T-helper 2 cell treated with Interferon-gamma antibody and Interleukin-4, amounts not matched to agents 100 ng/mL and 5 ng/mL, for 36 hours (primary cell): Measurements from ENCODE around the gene SGCE. TPM values are rescaled to one million over a fixed set of nuclear protein-coding genes. Genes with fewer than 3 reads are reported as not detected.

Experiments
- intact Hi-C: fragments of 100-400 bp; cut with micrococcal nuclease; formaldehyde crosslinking; loops from one replicate; pipeline ENCODE4 v1.15.1; 2023
- total RNA-seq: library from RNA; stranded (reverse); gene quantifications from 2 replicates; pipeline ENCODE4 v1.2.3, GENCODE V29; 2022

The SGCE gene
- total RNA-seq, 1 donor from 2014 or later: 1.4 TPM

DNA sequence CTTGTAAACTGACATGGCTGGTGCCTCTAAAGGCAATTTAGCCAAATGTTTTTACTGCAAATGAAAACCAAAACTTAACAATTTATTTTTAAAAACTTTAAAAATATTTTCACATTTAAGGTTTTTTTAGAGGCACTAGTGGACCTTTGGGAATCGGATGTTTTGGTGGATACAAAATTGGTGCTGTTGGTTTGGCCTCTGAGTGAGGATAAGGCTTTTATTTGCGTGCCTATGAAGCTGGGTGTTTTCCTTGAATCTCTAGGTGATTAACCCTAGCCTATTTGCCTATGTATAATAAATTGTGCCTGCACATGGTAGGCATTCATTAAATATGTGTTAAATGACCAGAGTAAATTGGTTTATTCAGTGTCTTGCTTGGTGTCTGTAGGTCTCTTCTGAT, 2.9 kb upstream of the SGCE start:
- intact Hi-C loops: loop anchor here (1.0 to 10.0 kb wide), 4 partner anchors 149 to 846 kb away; partner anchors contain the start of gene BET1

DNA sequence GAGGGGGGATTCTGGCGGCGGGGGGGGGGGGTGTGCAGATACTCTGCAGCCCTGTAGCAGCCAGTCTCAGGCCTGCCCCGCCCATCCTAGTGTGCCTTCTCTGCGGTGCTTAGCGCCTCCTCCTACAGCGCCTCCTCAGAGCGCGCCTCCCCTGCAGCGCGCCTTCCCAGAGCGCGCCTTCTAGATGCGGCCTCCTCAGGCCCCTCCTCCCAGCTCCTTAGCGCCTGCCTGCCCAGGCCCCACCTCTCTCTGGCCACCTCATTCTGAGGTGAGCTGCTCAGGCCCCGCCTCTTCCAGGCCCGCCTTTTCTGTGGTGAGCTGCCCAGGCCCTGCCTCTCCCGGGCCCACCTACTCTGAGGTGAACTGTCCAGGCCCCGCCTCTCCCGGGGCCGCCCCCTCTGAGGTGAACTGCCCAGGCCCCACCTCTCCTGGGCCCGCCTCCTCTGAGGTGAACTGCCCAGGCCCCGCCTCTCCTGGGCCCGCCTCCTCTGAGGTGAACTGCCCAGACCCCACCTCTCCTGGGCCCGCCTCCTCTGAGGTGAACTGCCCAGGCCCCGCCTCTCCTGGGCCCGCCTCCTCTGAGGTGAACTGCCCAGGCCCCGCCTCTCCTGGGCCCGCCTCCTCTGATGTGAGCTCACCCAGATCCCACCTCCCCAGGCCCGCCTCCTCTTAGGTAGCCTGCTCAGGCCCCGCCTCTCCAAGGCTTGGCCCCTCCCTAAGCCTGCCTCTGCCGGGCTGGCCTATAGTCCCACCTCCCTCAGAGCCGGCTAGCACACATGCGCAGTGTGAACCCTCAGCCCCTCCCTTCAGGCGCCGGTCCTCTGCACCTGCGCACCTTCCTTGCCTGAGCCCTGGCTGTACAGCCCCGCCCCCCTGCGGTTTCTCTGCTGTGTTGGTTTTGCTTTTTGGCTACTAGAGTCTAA, 2.1 kb upstream of the SGCE start:
- intact Hi-C loops: loop anchor here (1.0 to 10.0 kb wide), 6 partner anchors 148 to 1425 kb away; partner anchors contain the start of genes BET1 and VPS50

DNA sequence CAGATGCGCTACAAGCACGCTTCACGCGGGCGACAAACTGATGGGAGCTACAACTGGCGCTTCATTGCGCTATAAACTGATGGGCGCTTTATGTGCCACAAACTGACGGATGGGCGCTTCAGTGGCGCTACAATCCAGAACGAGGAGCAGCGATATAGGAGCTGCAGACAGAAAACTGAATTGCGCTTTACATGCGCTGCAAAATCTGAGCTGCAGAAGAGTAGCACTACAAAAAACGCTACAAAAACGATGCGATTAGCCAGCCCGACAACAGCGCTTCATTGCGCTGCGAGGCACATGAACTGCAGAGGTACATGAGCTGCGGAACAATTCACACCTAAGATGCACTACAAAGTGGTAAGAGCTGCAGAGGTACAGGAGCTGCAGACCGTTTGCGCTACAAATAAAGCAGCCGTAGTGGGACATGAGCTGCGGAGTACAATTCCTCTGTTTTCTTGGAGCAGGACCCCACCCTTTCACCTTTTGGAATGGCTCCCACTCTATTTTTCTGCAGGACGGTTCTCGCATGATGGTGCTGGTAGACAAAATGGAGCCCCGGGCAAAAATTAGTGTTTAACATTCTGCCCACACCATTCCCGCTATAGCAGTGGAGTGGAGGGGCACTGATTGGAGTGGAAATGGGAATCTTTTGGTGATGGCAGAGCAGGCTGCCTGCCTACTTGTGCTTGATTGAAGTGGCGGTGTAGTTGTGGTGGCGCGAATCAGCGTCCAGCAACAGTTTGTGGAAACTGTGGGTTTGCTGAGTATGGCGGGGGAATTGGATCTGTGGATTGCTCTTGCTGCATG, 1.2 kb upstream of the SGCE start:
- intact Hi-C loops: loop anchor here (1.0 to 10.0 kb wide), 5 partner anchors 210 to 1424 kb away; partner anchors contain the start of genes BET1 and VPS50

DNA sequence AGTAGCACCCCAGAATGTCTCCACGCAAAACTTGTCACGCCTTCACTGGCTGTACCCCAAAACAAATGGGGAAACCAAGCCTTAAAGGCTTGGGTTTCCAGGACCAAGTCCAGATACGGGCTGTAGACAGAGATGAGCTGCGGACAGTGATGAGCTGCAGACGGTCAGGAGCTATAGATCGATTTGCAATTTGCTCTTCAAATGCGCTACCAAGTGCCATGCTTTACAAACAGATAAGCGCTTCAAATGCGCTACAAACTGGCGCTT, 658 bp upstream of the SGCE start:
- intact Hi-C loops: loop anchor here (2.0 to 10.0 kb wide), 4 partner anchors 209 to 1424 kb away; partner anchors contain the start of genes BET1 and VPS50

DNA sequence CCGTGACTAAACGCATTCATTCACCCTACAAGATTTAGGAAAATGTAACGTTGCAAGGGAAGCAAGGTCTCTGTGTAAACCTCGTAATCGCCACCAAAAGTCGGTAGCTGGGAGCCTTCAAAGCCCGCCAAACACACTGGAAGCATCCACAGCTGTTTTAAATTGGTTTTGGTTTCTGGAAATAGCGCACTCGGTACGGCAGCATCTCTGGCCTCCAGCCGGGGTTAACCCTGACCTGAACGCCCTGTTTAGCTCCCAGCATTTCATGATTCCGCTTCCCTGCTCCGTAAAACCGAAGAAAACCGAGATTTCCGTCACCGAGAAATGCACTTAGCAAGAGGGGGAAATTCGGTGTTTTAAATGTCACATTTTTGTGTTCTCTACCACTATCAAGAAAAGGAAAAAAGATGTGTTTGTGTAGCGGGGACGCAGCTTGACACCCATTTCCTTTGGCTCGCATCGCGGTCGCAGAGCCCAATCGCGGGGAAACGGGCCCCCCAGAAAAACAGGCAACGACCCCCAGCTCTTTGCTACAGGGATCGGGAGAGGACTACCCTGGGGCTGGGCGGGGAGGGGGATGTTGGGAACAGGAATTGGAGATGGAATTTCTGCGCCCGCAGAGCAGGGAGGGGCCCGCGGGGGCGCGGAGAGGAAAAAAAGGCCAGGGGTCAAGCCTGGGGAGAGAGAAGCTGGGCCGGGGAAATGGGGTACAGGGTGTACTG, 646 bp downstream of the SGCE start:
- intact Hi-C loops: loop anchor here (5.0 to 10.0 kb wide), 3 partner anchors 208 to 850 kb away; partner anchors contain the start of gene BET1

DNA sequence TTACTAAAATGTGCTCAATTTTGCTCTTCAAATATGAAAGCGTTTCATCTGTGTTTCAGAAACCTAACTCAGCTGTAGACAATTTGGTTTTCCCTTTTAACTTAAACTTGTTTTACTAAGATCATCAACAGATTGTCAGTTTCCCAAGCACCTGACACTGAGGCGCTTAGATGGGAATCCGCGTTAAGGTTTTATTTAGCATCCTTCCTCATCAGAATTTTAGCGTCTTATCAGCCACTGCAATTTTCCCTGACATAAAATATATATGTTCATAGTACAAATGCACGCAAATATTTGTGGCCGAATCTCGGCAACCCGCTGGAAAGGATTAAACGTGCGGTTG, 1.2 kb downstream of the SGCE start:
- intact Hi-C loops: loop anchor here (5.0 to 10.0 kb wide), 3 partner anchors 207 to 850 kb away; partner anchors contain the start of gene BET1

DNA sequence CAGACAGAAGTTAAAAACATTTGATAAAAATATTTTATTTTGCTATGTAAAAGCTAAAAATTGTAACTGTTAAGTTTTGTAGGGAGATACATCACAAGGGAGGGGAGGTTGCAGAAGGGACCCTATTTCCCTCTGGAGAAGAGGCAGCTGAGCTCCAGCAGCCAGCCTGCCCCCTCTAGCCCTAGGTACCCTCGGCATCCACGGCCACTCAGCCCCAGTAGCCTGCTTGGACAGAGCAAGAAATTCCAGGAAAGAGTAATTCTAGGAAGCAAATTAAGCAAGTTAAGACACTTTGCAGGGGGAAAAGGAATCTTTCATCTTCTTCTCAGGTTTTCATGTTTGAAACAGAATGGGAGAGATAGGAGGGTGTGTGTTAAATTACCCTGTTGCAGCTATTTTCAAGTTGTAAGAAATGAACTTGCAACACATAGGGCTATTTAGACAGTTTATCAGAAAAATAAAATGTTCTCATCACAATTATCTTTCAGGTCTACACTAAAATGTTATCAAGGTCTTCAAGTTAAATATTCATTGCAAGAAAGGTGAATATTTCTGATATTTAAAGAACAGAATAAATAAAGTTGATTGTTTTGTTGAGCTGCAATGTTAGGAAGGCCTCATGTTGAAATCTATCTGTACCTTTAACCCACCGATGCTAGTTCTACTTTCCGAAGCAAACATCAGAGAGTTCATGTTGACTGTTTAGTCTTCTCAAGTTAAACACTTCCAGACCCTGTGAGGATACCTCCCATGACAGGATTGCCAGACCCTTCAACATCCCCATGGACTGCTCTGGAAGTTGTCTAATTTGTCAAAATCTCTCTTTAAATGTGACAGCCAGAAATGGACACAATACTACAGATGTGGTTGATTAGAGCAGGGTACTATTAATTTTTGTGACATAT, 5.5 kb downstream of the SGCE start:
- intact Hi-C loops: loop anchor here (10.0 kb wide), 1 partner anchor 854 kb away; no protein-coding TSS in a partner anchor

DNA sequence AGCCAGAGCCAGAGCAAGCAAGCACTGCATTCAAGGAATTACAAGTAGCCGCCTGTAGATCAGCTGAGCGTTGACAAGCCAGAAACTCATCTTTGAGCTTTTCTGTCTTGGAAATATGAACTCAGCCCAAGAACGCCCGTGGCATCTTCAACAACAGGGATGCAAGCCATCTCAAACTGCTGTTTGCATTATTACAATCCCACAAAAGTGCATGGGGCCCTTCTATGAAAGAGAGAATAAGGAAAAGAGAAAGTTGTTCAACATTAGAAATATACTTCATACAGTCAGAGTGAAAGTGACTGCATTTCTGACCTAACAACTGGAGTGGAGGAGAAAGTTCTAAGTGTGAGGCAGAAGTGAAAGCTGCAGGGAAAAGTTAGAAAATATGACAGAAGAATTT, 6.5 kb downstream of the SGCE start:
- intact Hi-C loops: no loop called here

DNA sequence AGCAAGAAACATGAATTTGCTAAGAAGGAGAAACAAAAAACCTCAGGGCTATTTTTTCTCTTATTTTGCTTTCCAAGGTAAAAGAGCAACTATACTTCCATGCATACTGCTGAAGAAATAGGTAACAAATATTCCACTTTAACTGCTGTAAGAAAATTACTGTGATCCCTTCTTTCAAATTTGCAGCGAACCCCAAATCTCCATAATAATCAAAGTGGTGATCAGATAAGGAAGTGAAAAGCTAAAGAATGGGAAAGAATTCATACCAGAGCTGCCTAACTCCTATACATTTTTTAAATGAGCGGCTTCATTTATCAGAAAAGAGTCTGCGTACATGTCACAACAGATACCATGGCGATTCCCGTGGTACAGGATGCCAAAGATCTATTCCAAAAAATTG, 7.2 kb downstream of the SGCE start:
- intact Hi-C loops: no loop called here

DNA sequence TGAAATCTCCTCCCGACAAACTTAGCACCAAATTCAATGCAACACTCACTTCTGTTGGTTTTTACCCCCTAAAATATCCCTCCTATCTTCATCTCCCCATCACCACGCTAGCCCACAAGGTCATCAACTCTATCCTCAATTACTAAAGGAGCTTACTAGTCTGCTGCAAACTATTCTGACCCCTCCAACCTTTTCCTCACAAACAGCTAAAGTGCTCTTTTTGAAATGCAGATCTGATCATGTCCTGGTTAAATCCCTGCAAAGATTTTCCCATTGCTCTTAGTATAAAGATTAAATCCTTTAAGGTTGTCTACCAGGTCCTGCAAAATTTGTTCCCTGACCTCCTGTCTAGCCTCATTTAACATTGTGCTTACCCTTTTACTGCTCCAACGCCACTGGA, 8.6 kb downstream of the SGCE start:
- intact Hi-C loops: no loop called here

DNA sequence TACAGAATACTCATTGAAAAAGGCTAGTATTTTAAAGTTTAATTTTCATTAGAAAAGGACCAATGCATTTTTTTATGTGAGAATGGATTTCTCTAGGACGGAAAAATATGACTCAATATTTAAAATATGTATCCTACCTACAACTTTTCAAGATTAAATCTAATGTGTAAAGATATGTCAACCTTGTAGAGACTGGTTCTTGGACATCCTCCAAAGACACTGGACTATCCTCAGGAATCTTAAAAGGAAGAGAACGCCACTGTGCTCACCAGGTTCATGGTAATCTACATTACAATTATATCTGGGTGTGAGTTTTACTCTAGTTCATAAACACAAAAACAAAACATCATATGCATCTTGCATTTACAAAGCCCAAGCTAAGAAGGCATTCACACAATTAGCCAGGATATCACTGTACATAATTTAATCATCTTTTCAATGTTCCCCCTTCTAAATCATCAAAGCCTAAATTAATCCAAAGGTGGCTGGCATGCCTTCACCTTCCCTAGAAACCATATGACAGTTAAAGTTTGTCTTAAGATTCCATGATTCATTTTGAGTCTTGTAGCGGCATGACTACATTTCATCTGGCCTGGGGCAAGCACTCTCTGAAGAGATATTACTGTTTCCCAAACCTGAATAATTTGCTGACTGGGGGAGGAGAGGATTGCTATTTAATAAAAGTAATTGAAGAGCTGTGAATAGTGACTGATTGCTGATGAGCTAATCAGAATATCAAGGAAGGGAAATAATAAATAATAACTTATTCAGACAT, 12.0 kb downstream of the SGCE start:
- intact Hi-C loops: no loop called here

DNA sequence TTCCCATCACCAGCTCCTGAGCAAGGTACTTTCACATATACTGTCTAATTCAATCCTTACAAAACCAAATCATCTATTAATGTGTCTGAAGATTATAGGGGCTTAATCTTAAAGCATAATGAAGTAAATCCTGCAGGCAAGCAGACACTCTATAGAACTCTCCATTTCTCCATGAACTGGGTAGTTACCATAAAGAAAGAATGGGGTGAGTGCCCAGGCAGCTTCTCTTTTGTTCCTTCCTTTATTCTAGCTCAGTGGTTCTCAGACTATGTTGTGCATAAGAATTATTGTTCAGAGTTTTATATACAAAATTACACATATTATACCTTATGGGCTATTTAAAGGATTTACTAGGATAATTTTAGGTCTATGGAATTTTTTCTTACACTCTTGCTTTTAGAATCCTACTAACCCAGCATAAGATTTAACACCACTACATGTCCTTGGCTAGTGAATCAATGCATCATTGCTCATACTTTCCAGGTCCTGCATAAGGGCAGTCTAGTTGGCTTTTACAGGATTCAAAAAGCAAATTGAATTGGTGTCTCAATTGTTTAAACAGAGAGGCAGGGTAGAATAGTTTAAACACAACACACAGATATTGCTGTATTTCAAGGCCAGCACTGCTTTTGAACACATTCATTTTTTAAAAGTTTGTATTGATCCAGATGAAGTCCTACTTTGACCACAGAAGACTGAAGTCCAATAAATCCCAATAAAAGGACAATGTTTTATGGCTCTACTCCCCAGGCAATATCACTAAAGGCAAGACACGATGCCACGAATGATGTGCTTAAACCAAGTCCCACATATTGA, 12.9 kb downstream of the SGCE start:
- intact Hi-C loops: no loop called here

DNA sequence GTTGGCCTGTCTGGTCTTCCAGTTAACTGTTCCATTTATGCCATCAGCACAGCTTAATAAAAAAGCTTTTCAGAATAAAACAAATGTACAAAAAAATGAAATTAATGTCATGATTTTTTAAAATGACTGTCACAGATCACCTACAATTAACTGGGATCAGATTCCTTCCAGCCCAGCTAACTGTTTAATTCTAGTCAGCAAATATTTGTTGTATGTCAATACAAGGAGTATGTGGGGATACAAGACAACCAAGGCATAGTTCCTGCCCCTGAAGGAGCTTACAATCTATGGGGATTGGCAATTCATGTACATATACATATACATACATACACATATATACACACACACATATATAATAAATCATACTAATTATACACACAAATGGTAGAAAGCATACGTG, 16.5 kb downstream of the SGCE start:
- intact Hi-C loops: no loop called here

DNA sequence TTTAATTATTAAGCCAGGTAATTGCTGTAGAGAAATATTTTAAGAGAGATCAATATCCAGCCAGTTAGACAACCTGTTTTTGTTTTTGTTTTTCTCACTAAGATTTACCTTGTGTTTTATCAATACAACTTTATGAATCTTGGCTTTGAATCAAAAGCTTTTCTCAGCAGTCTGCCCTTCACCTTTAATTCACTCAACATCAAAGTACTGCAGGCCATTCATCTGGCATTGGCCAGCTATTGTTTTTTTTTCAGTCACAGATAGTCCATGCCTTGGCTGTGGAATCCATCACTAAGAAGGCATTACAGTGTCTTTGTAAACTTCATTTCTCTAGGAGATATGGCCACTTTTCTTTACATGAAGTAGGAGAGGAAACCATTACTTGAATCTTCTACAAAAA, 20.2 kb downstream of the SGCE start:
- intact Hi-C loops: no loop called here

DNA sequence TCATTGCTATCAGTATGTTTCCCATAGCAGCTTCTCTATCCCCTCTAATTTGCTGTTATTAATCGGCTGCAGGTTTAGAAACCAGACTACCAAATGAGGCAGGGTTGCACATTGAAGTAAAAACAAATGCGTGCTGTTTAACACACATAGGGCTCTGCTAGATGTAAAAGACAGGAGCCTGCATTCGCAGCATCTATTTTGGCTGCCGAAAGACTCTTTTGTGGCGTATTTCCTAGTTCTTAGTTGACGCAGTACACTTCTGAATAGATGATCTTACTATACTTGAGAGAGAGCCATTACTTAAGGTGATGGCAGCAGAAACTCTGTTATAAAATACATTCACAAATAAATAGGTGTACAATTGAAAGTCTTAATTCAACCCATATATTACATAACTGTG, 21.4 kb downstream of the SGCE start:
- intact Hi-C loops: no loop called here

DNA sequence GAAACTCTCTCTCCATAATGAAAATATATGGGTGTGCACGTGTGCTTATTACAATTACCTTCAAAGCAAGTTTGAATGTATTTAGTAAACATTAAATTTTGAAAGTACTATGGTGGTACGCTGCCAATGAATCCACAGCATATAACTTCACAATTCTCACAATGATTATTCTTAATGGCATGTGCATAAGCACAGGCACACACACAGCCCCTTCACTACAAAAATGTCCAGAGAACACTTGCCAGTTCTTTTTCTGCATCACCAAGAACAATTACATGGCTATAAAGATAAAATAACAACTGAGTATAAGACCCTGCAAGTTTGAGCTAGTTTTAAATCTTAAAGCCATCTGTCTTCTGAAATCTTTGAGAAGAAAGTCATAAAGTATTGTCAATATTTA, 22.2 kb downstream of the SGCE start:
- intact Hi-C loops: no loop called here

DNA sequence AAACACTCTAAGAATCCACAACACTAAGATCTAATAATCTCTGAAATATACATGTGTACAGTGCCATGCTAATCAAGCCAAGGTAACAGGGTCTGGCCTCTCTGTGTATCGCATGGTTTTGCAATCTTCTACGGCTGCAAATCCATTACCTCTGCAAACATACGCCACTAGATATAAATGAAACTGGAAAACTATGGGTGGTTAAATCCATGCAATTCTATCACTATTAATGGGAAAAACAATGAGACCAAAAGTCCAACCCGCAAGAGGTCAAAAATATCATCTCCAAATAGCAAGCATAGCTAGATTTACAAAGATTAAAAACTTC, 23.0 kb downstream of the SGCE start:
- intact Hi-C loops: no loop called here

DNA sequence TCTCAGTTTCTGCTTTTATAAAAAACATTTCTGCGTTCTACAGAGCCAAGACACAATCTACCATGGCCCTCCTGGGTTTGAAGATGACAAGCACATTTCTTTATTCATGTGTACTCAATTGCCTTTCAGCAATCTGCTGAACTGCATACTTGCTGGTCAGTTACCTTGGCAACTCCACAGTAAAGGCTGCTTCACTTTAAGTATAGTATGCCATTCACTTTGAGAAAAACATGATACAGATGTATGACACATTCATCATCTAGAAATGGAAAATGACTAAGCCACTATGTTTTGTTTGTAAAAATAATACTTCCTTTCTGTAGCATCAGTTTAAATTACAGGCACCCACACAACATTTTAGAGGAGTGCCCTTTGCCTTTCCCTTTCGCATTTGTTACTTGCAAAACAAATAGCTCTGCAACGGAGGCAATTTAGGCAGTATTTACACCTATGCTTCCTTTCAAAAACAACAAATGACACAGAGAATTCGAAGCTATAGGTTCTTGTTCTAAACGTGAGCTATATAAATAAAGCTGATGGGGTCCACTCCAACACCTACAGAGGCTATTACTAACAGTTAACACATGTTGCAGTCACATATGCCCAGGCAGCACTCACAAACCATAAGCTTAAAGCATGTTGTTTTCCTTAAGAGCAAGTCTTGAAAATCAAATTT, 23.5 kb downstream of the SGCE start:
- intact Hi-C loops: no loop called here
